Activated CD4-positive, alpha-beta T cell treated with anti-CD3 and anti-CD28 coated beads, Interleukin-2, amount 10 ng/mL, durations not matched to agents 7 days and 5 days (primary cell): ENCODE results near the gene ZNF148. TPM values are rescaled to one million over a fixed set of nuclear protein-coding genes. Genes with fewer than 3 reads are reported as not detected.

Source experiments
- CTCF ChIA-PET: fragments of 350-600 bp; sonication (Branson Sonifier 250); formaldehyde crosslinking; loops from one replicate; lab custom pipeline; 2021; ENCODE audit warnings: antibody characterized with exemption; lab: Charles Lee
- POLR2A ChIA-PET: fragments of 350-600 bp; sonication (Branson Sonifier 250); formaldehyde crosslinking; loops from one replicate; lab custom pipeline; 2021; ENCODE audit warnings: antibody characterized with exemption; lab: Charles Lee
- DNase-seq: peaks from one replicate; pipeline ENCODE4 v3.0.0-alpha.2; 2020
- H3K27ac Mint-ChIP-seq: one replicate; pipeline ENCODE4 v1.8.0; 2021; ENCODE audit warnings: mild to moderate bottlenecking, moderate library complexity, mixed read lengths
- H3K27me3 Mint-ChIP-seq: one replicate; pipeline ENCODE4 v1.8.0; 2021; ENCODE audit warnings: mixed read lengths
- H3K36me3 Mint-ChIP-seq: one replicate; pipeline ENCODE4 v1.8.0; 2021; ENCODE audit warnings: low read depth, mixed read lengths
- H3K4me1 Mint-ChIP-seq: one replicate; pipeline ENCODE4 v1.8.0; 2021; ENCODE audit warnings: mixed read lengths
- H3K4me3 Mint-ChIP-seq: one replicate; pipeline ENCODE4 v1.8.0; 2021; ENCODE audit warnings: mild to moderate bottlenecking, moderate library complexity, mixed read lengths
- H3K9me3 Mint-ChIP-seq: one replicate; pipeline ENCODE4 v1.8.0; 2021; ENCODE audit warnings: mixed read lengths
- total RNA-seq, 2 experiments: library from RNA; stranded (reverse); gene quantifications; one replicate each; pipeline ENCODE4 v1.2.3, GENCODE V29; 2021

Gene ZNF148
- total RNA-seq, 2 experiments from 2014 or later = 39.3 to 46.1 TPM

DNA sequence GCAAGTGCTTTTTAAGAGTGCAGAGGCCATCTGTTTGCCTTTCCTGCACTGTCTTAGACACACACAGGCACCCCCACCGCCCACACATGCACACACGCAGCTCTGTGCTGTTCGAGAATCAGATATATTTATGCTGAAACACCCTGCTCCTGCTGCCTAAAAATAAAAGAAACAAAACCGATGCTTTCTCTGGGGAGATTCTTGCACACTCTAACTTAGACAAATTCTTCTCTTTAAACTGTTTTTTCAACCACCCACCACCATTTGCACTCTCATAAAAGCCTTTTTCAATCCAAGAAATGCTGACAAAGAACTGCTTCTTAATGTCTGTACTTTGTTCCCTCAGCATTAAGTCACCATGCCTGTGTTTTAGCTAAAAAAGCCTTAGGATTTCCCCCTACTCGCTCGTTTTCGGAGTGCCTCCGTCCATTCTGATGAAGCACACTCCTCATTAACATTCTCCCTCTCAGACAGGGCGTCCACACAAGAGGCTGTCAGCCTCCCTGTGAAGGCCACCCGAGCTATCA, 188.8 kb downstream of the ZNF148 start:
- Mint-ChIP-seq H3K4me1 (no peaks in the 10 kb centered on the region), H3K4me3 (no peak overlapping the region), H3K27me3 (peaks cover 6% of the 10 kb centered on the region), H3K36me3 (no peaks in the 10 kb centered on the region), H3K9me3 (no peaks in the 10 kb centered on the region), H3K27ac (no peak overlapping the region)
- CTCF ChIA-PET = no interaction called here
- POLR2A ChIA-PET = no interaction called here
- DNase-seq = no peak

DNA sequence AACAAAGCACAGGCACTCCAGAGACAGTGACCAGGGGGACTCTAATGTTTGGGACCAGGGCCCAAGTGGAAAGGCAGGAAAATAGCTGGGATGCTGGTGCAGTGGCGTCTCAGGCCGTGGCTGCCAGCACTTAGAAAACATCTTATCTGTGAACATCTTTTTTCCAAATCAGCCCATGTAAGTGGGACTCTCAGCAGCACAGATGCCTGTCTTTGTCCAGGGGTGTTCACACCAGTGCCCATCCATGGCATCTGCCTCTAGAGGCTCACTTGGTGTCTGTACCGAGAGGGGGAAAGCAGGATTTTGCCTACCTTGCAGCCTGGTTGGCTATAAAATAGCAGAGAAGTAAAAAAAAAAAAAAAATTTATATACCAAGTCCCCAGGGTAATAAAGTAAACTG, 189.3 kb downstream of the ZNF148 start:
- no peak for DNase-seq
- no peaks in the 10 kb centered on the region for H3K36me3 Mint-ChIP-seq
- H3K4me3 Mint-ChIP-seq = no peak overlapping the region
- no peaks in the 10 kb centered on the region for H3K9me3 Mint-ChIP-seq
- H3K27ac Mint-ChIP-seq = no peak overlapping the region
- H3K4me1 Mint-ChIP-seq = no peaks in the 10 kb centered on the region
- CTCF ChIA-PET = no interaction called here
- H3K27me3 Mint-ChIP-seq = peaks cover 2% of the 10 kb centered on the region
- POLR2A ChIA-PET = no interaction called here

DNA sequence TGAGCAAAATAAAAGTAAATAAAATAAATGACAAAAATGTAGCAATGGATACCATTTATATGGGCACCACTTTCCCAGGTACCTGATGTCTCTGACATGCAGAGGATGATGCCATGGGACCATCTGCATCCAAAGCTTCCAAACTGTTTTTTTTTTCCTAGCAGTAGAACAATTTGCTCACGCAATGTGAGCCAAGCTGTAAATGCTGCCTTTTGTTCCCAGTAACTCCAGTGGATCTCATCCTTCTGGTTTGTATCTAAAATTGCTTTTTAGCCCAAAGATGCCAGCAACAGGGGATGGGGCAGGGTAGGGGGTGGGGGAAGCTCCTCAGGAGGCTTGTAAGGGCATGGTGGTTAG, 195.3 kb downstream of the ZNF148 start:
- Mint-ChIP-seq H3K36me3 (no peaks in the 10 kb centered on the region), H3K9me3 (no peaks in the 10 kb centered on the region), H3K27me3 (no peaks in the 10 kb centered on the region), H3K4me3 (no peak overlapping the region), H3K4me1 (no peaks in the 10 kb centered on the region), H3K27ac (no peak overlapping the region)
- ChIA-PET CTCF (interaction anchor here (1.3 kb wide), 1 partner anchor 133 kb away, joined by 4 read pairs; no protein-coding TSS in a partner anchor), POLR2A (no interaction called here)
- DNase-seq = no peak

GRCh38 chr3:125179143-125179883, 195.8 kb downstream of the ZNF148 start:
- H3K9me3 Mint-ChIP-seq = peaks cover 4% of the 10 kb centered on the region
- H3K27me3 Mint-ChIP-seq = no peaks in the 10 kb centered on the region
- H3K4me1 Mint-ChIP-seq = no peaks in the 10 kb centered on the region
- H3K4me3 Mint-ChIP-seq = no peak overlapping the region
- ChIA-PET CTCF (no interaction called here), POLR2A (no interaction called here)
- no peak overlapping the region for H3K27ac Mint-ChIP-seq
- H3K36me3 Mint-ChIP-seq = no peaks in the 10 kb centered on the region
- no peak for DNase-seq

DNA sequence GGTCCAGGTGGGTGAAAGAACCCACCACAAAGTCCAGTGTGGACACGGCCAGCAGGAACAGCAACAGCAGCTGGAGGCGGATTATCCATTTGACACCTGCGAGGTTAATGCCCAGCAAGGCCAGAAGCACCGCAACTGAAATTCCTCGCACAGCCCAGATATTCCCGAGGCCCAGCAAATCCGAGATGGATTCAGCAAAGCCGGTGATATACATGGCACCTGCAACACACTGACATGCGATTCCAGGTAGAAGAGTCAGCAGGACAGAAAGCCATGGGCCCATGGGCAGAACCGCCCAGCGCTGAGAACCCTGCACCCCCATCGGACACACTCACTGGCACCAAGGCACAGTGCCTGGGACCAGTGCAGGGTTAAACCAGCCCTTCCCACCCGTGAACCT, 197.4 kb downstream of the ZNF148 start:
- peaks cover 6% of the 10 kb centered on the region for H3K9me3 Mint-ChIP-seq
- H3K27ac Mint-ChIP-seq = no peak overlapping the region
- no peaks in the 10 kb centered on the region for H3K4me1 Mint-ChIP-seq
- DNase-seq = no peak
- ChIA-PET POLR2A (no interaction called here), CTCF (no interaction called here)
- H3K4me3 Mint-ChIP-seq = no peak overlapping the region
- H3K27me3 Mint-ChIP-seq = peaks cover 10% of the 10 kb centered on the region
- no peaks in the 10 kb centered on the region for H3K36me3 Mint-ChIP-seq

Other genes starting within 250 kb of the ZNF148 start
- gene SLC12A8, start 162.6 kb downstream of the ZNF148 start, total RNA-seq = under 1 TPM; 0.10 to 0.37 TPM
- 10 to 100 TPM; 30.7 to 33.8 TPM for gene SNX4, start 144.9 kb upstream of the ZNF148 start, total RNA-seq
- 10 to 100 TPM; 12.2 to 13.9 TPM for gene OSBPL11, start 220.2 kb upstream of the ZNF148 start, total RNA-seq